Nucleus accumbens (tissue), 56 donors: ENCODE measurements around the gene DDHD1.

Source experiments
- DNase-seq, 56 donors: peaks; one replicate each; lab custom pipeline; 2025; lab: John Stamatoyannopoulos, UW

DDHD1 gene

DNA sequence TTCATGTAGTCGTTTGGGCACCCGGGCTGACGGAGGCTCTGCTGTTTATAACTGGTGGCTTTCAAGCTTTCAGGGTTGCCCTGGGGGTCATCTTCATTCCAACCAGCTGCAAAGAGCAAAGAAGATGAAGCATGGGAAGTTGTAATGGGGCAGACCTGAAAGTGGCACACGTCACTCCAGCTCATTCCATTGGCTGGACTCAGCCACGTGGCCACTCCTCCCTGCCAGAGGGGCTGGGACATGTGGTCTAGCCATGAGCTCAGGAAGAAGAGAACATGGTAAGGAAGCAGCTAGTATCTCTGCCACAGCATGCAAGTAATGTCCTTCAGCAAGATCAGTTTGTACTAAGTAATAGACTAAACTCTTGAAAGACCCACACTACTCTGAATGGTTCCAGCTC lies 150.5 kb downstream of the DDHD1 start:
- no peak for DNase-seq

DNA sequence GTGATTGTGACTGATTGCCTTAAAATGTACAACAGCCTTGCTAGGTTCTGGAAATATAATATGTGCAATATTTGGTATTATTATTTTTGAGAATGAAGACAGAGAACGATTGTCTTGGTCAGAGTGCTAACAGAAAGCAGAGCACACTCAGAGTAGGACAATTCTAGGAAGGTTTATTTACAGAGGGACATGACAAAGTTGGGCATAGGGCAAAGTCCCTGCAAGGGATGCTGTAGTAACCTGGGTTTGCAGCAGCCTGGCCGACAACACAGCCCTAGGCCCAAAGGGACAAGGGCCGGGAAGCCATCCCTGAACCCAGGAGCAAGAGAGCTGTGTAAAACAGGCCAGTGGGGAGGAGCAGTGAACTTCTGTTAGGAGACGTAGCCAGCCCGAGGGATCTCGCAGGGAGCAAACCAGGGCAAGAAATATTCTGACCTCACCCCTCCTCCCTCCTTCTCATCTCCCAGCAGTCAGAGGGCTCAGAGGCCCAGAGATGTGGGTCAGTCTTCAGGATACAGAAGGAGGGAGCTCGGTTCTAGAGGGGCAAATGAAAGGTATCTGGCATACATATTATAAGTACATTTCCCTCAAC lies 151.2 kb downstream of the DDHD1 start:
- DNase-seq, result no peak

DNA sequence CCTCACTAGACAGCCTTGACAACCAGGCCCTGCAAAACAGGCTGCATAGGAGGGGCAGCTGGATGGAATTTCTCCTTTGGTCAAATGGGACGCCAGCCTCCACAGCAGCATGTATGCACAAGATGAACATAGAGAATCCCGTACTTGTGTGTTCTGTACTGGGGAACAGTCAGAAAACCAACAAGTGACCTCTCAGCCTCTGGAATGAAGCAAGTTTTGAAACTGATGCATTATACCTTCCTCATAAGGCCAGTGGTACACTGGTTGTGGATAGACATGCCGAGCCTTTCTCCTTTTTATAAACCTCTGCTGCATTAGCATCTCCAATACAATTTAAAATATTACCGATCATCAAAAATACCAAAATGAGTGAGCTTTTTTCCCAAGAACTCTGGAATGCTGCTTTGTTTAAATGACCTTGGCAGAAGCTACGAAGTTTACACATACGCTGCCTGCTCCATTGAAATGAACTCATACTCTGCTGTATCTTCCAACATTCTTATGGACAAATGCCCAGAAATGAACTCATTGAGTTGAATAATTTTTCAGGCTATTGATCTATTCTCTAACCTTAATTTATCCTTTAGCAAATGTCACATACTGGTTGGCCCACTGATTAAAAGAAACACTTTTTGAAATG lies 154.6 kb downstream of the DDHD1 start:
- no peak for DNase-seq

DNA sequence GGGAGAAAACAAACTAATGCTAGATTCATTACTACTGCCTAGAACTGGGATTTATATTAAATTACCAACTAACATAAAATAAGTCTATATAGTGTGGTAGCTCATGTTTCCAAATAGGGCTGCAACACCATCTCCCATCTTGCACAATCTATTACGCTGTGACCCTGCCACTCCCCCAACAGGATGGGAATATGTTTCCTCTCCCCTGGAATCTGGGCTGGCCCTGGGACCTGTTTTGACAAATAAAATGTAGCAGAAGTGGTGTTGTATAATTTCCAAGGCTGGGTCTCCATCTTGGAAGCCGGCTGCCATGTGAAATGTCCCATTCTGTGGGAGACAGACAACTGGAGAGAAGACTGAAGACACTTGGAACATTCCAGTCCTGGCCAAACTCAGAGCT lies 156.6 kb downstream of the DDHD1 start:
- DNase-seq, result no peak

DNA sequence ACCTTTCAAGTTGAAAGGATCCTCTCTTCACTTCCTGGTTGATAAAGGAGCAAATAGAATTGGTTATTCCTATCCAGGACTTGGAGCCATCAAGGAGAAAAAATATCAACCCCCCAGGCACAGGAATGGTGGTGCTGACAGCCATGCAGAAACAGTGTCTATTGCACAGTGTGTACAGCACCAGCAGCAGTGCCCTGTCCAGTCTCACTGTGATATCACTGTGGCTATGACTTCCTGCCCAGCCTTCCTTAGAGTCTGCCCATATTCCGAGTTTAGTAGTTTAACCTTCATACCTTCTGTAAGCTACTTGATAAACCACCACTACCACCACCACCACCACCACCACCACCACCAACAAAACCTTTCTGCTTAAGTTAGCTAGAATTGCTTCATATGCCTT lies 157.1 kb downstream of the DDHD1 start:
- no peak for DNase-seq

DNA sequence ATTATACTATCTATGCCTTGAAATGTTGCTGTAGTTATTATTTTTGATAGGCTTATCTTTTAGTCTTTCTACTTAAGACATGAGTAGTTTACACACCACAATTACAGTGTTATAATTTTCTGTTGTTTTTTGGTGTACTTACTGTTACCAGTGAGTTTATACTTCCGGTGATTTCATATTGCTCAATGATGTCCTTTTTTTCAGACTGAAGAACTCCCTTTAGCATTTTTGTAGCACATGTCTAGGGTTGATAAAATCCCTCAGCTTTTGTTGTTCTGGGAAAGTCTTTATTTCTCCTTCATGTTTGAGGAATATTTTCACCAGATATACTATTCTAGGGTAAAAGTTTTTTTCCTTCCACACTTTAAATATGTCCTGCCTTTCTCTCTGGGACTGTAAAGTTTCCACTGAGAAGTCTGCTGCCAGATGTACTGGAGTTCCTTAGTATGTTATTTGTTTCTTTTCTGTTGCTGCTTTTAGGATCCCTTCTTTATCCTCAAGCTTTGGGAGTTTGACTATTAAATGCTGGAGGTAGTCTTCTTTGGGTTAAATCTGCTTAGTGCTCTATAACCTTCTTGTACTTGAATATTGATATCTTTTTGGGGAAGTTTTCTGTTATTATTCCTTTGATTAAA lies 160.8 kb downstream of the DDHD1 start:
- no peak for DNase-seq

DNA sequence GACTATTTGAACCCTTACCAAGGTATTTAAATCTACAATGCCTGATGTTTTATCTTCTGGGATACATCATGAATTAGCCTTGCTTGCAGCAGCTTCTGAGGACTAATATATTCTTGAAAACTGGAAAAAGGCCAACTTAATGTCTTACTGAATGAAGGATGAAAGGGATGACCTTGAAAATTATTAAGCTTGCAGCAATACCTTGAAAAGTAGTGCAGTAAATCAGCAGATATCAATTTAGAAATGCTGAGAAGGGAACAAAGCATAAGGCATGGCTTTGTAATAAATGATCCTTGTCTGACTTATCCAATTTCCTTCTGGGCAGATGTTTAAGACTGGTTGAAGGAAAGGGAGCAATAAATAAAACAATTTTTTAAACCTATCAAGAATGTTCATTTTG lies 165.0 kb downstream of the DDHD1 start:
- DNase-seq, result no peak

DNA sequence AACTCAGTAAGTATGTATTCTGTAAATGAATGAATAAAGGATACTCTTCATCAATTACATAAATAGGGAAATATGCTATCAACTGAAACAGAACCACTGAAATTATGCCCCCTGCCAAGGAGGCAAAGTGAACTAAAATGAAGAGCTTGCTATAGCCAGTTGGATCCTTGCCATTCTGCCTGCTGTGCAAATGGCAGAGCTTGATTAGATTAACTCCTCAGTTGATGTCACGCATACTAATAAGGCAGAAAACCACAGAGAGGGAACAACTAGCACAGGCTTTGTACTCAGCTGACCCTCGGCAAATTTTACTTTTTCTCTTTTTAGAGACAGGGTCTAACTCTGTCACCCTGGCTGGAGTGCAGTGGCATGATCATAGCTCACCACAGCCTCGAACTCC lies 165.6 kb downstream of the DDHD1 start:
- peak in 1 of 56 donors; percentile 29 for DNase-seq

DNA sequence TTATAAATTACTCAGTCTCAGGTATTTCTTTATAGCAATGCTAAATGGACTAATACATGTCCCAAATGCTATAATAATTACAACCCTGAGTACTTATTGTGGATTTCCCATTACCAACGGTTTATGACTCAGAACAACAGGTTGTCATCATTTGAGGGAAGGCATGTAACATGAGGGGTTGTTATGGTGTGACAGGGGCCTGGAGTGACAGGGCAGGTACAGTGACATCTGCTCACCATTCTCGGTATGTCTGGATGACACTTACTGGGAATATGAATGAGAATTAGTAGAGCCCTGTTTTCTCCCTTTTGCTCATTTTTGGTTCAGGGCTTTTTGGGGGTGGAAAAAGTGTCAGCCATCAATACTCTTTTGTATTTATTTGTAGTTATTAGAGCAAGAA lies 166.1 kb downstream of the DDHD1 start:
- no peak for DNase-seq
